GM23338 (cell line): ENCODE data around the gene OR13A1. TPM values are rescaled to one million over a fixed set of nuclear protein-coding genes. Genes with fewer than 3 reads are reported as not detected.
"Not testable (repeated sequence)": the region's sequence is repeated elsewhere in the genome, so short reads cannot be mapped to it uniquely, and the experiment has no call there.

Experiments
- ATAC-seq: fragments of 200-7000 bp; cut with Tn5 transposase; 3 replicates; pipeline ENCODE4 v1.9.1; 2020
- DNase-seq: peaks from one replicate; pipeline ENCODE4 v3.0.0-alpha.2; 2015; ENCODE audit warnings: low spot score
- H2AFZ ChIP-seq: fragments of 200-600 bp; sonication (generic); 2 replicates; pipeline ENCODE4 v1.8.0; 2016; ENCODE audit warnings: antibody characterized with exemption, mild to moderate bottlenecking, moderate library complexity
- H3F3A ChIP-seq: fragments of 200-600 bp; sonication (generic); replicated peaks from 2 replicates; pipeline ENCODE4 v1.8.0; 2017; ENCODE audit warnings: antibody characterized with exemption, mixed run types, low read depth
- H3K27ac ChIP-seq: fragments of 200-600 bp; sonication (generic); 2 replicates; pipeline ENCODE4 v1.6.1; 2016; ENCODE audit warnings: low read depth
- H3K27me3 ChIP-seq: fragments of 200-600 bp; sonication (generic); 2 replicates; pipeline ENCODE4 v1.8.0; 2016; ENCODE audit warnings: mild to moderate bottlenecking, mixed run types, moderate library complexity; ENCODE audit not compliant: insufficient read depth
- H3K36me3 ChIP-seq: fragments of 200-600 bp; sonication (generic); 2 replicates; pipeline ENCODE4 v1.8.0; 2016; ENCODE audit warnings: mild to moderate bottlenecking; ENCODE audit not compliant: insufficient read depth
- H3K4me1 ChIP-seq: fragments of 200-600 bp; sonication (generic); 2 replicates; pipeline ENCODE4 v1.8.0; 2016; ENCODE audit warnings: mild to moderate bottlenecking, moderate library complexity; ENCODE audit not compliant: insufficient read depth
- H3K4me2 ChIP-seq: fragments of 200-600 bp; sonication (generic); 2 replicates; pipeline ENCODE4 v1.7.1; 2017; ENCODE audit warnings: mixed run types
- H3K4me3 ChIP-seq: fragments of 200-600 bp; sonication (generic); 2 replicates; pipeline ENCODE4 v1.6.1; 2016; ENCODE audit warnings: mixed run types
- H3K79me2 ChIP-seq: fragments of 200-600 bp; sonication (generic); replicated peaks from 2 replicates; pipeline ENCODE4 v1.8.0; 2017; ENCODE audit warnings: mild to moderate bottlenecking; ENCODE audit not compliant: insufficient read depth
- H3K9me2 ChIP-seq: fragments of 200-600 bp; sonication (generic); 2 replicates; pipeline ENCODE4 v1.8.0; 2017; ENCODE audit not compliant: insufficient read depth
- H4K20me1 ChIP-seq: fragments of 200-600 bp; sonication (generic); replicated peaks from 2 replicates; pipeline ENCODE4 v1.8.0; 2017; ENCODE audit warnings: mild to moderate bottlenecking; ENCODE audit not compliant: insufficient read depth
- H3K27ac Mint-ChIP-seq: 2 replicates; pipeline ENCODE4 v1.8.0; 2020; ENCODE audit warnings: inconsistent platforms, mild to moderate bottlenecking, moderate library complexity, mixed read lengths
- H3K27me3 Mint-ChIP-seq: 3 replicates; pipeline ENCODE4 v1.8.0; 2022; ENCODE audit warnings: low read depth, mild to moderate bottlenecking, moderate library complexity, mixed read lengths, inconsistent platforms; ENCODE audit not compliant: insufficient read depth, poor library complexity
- H3K36me3 Mint-ChIP-seq: 3 replicates; pipeline ENCODE4 v1.8.0; 2021; ENCODE audit warnings: low read depth, mild to moderate bottlenecking, inconsistent platforms, moderate library complexity, mixed read lengths
- H3K4me1 Mint-ChIP-seq: 3 replicates; pipeline ENCODE4 v1.8.0; 2020; ENCODE audit warnings: mild to moderate bottlenecking, inconsistent platforms, mixed read lengths
- H3K4me3 Mint-ChIP-seq: 3 replicates; pipeline ENCODE4 v1.8.0; 2021; ENCODE audit warnings: moderate library complexity, mild to moderate bottlenecking, inconsistent platforms, mixed read lengths
- H3K9me3 Mint-ChIP-seq: 3 replicates; pipeline ENCODE4 v1.8.0; 2020; ENCODE audit warnings: moderate library complexity, mild to moderate bottlenecking, inconsistent platforms, mixed read lengths
- EZH2 ChIP-seq: fragments of 200-600 bp; sonication (generic); IDR thresholded peaks from one replicate; pipeline ENCODE4 v1.8.0; 2017; ENCODE audit warnings: antibody characterized with exemption, mild to moderate bottlenecking, low read depth; ENCODE audit not compliant: unreplicated experiment
- ZNF331 ChIP-seq: fragments of 250-450 bp; sonication (Bioruptor Pico); IDR thresholded peaks from 2 replicates; pipeline ENCODE4 v1.5.0; 2020; ENCODE audit warnings: low read depth, mild to moderate bottlenecking, moderate library complexity
- long read RNA-seq: library from polyadenylated mRNA; unstranded; transcript quantifications from one replicate; pipeline ENCODE4 v2.0.0, GENCODE V29; 2020; ENCODE audit not compliant: unreplicated experiment
- polyA plus RNA-seq: library from polyadenylated mRNA; unstranded; fragments of >200 nt; fragmentation: Nextera tagmentation; extraction: Ambion mirVana; gene quantifications from 2 replicates; pipeline ENCODE4 v1.2.1, GENCODE V29; 2016
- total RNA-seq: library from RNA; depleted of rRNA; stranded (reverse); fragments of >200 nt; shearing (Covaris generic); gene quantifications from 2 replicates; pipeline ENCODE4 v1.2.3, GENCODE V29; 2014; rRNA removed
- TF ChIP-seq, protein P1 (sequence below): IDR thresholded peaks from one replicate; pipeline ENCODE4 v1.6.1; 2018; ENCODE audit warnings: antibody characterized with exemption; ENCODE audit not compliant: unreplicated experiment

OR13A1 gene
- total RNA-seq (0.12 TPM in 1 of 2 replicates, not detected in the other), polyA plus RNA-seq (0.09 and 0.21 TPM in 2 replicates)
- long read RNA-seq = 0 reads

GRCh38 chr10:45315508-45315907 lies at the start of gene OR13A1:
TSS of gene OR13A1 (minus strand) at chr10:45315608. CDS start at chr10:45304422, 11,186 bp downstream.
- H3K9me2 ChIP-seq = no peaks in the 10 kb centered on the region
- H2AFZ ChIP-seq = no peak within 1 kb of the TSS
- Mint-ChIP-seq H3K4me3 (no peak within 1 kb of the TSS), H3K27ac (no peak within 1 kb of the TSS), H3K4me1 (no peaks in the 10 kb centered on the region), H3K9me3 (peaks cover 11% of the 10 kb centered on the region), H3K27me3 (no peaks in the 10 kb centered on the region), H3K36me3 (no peaks in the 10 kb centered on the region)
- H3K4me1 ChIP-seq = no peaks in the 10 kb centered on the region
- TF ChIP-seq EZH2 (no peak), ZNF331 (no peak)
- TF ChIP-seq, protein P1, sequence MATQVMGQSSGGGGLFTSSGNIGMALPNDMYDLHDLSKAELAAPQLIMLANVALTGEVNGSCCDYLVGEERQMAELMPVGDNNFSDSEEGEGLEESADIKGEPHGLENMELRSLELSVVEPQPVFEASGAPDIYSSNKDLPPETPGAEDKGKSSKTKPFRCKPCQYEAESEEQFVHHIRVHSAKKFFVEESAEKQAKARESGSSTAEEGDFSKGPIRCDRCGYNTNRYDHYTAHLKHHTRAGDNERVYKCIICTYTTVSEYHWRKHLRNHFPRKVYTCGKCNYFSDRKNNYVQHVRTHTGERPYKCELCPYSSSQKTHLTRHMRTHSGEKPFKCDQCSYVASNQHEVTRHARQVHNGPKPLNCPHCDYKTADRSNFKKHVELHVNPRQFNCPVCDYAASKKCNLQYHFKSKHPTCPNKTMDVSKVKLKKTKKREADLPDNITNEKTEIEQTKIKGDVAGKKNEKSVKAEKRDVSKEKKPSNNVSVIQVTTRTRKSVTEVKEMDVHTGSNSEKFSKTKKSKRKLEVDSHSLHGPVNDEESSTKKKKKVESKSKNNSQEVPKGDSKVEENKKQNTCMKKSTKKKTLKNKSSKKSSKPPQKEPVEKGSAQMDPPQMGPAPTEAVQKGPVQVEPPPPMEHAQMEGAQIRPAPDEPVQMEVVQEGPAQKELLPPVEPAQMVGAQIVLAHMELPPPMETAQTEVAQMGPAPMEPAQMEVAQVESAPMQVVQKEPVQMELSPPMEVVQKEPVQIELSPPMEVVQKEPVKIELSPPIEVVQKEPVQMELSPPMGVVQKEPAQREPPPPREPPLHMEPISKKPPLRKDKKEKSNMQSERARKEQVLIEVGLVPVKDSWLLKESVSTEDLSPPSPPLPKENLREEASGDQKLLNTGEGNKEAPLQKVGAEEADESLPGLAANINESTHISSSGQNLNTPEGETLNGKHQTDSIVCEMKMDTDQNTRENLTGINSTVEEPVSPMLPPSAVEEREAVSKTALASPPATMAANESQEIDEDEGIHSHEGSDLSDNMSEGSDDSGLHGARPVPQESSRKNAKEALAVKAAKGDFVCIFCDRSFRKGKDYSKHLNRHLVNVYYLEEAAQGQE = no peak
- H3K4me2 ChIP-seq = no peak within 1 kb of the TSS
- H3F3A ChIP-seq = no peaks in the 10 kb centered on the region
- H3K36me3 ChIP-seq = no peaks in the 10 kb centered on the region; the same call in 1 of the 2 replicates
- H3K27ac ChIP-seq = no peak within 1 kb of the TSS
- no peaks in the 10 kb centered on the region for H4K20me1 ChIP-seq
- H3K79me2 ChIP-seq = no peaks in the 10 kb centered on the region
- H3K4me3 ChIP-seq = no peak within 1 kb of the TSS
- DNase-seq = no peak
- ATAC-seq = no peak
- no peaks in the 10 kb centered on the region for H3K27me3 ChIP-seq

DNA sequence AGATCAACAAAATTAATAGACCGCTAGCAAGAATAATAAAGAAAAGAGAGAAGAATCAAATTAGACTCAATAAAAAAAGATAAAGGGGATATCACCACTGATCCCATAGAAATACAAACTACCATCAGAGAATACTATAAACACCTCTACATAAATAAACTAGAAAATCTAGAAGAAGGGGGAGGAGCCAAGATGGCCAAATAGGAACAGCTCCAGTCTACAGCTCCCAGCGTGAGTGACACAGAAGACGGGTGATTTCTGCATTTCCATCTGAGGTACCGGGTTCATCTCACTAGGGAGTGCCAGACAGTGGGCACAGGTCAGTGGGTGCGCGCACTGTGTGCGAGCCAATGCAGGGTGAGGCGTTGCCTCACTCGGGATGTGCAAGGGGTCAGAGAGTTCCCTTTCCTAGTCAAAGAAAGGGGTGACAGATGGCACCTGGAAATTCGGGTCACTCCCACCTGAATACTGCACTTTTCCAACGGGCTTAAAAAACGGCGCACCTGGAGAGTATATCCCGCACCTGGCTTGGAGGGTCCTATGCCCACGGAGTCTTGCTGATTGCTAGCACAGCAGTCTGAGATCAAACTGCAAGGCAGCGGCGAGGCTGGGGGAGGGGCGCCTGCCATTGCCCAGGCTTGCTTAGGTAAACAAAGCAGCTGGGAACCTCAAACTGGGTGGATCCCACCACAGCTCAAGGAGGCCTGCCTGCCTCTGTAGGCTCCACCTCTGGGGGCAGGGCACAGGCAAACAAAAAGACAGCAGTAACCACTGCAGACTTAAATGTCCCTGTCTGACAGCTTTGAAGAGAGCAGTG lies 46.8 kb upstream of the OR13A1 start:
- H3K4me1 ChIP-seq = peaks cover 14% of the 10 kb centered on the region; the same call in 1 of the 2 replicates
- H3K4me1 Mint-ChIP-seq = peaks cover 36% of the 10 kb centered on the region
- H3K4me2 ChIP-seq = peak overlapping the region; percentile 77
- H3F3A ChIP-seq, H3K79me2 ChIP-seq, H3K27me3 ChIP-seq, H3K27ac ChIP-seq, H3K36me3 ChIP-seq, H4K20me1 ChIP-seq, H3K27me3 Mint-ChIP-seq, H3K9me2 ChIP-seq, H3K36me3 Mint-ChIP-seq, ATAC-seq, H3K27ac Mint-ChIP-seq: not testable (repeated sequence)
- peaks cover 12% of the 10 kb centered on the region; the same call in 2 of the 3 replicates for H3K9me3 Mint-ChIP-seq
- DNase-seq = peak; percentile 56
- H2AFZ ChIP-seq = peak overlapping the region; percentile 79; the same call in 1 of the 2 replicates
- H3K4me3 Mint-ChIP-seq = peak overlapping the region; percentile 78
- H3K4me3 ChIP-seq = peak overlapping the region; percentile 62

DNA sequence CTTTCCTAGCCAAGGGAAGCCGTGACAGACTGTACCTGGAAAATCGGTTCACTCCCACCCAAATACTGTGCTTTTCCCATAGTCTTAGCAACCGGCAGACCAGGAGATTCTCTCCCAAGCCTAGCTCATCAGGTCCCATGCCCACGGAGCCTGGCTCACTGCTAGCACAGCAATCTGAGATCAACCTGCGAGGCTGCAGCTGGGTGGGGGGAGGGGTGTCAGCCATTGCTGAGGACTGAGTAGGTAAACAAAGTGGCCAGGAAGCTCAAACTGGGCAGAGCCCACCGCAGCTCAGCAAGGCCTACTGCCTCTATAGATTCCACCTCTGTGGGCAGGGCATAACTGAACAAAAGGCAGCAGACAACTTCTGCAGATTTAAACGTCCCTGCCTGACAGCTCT lies 43.6 kb upstream of the OR13A1 start:
- H3K9me3 Mint-ChIP-seq = not testable (repeated sequence)
- H3K4me1 Mint-ChIP-seq = peaks cover 36% of the 10 kb centered on the region
- H3K4me2 ChIP-seq = peak overlapping the region; percentile 49; the same call in 1 of the 2 replicates

More for the DNA sequence above, 43.6 kb upstream of the OR13A1 start:
- not testable (repeated sequence) for H3K9me2 ChIP-seq, H3K27me3 ChIP-seq, H3K36me3 ChIP-seq, H3K27me3 Mint-ChIP-seq, H3F3A ChIP-seq, H3K79me2 ChIP-seq, H3K36me3 Mint-ChIP-seq, H4K20me1 ChIP-seq, H3K4me3 Mint-ChIP-seq, ATAC-seq, H3K27ac ChIP-seq, H3K27ac Mint-ChIP-seq
- Histone ChIP-seq H3K4me1 (peaks cover 14% of the 10 kb centered on the region; the same call in 1 of the 2 replicates), H3K4me3 (0 out of 2 replicates have a peak overlapping the region, but pooled peaks have one; percentile 9), H2AFZ (peak overlapping the region; percentile 99)
- DNase-seq = peak; percentile 32
